ENCODE results near the gene ASTN2.

The ASTN2 gene

GRCh38 chr9:117414906-117415331 is at the start of gene ASTN2:
Gene ASTN2 (minus strand): TSS chr9:117415057. CDS start chr9:117414938, 119 bp downstream.
- Histone ChIP-seq H3K9ac (ENCODE audit: low read length) (no peak within 1 kb of the TSS), H2AFZ (ENCODE audit: low read length) (peak within 1 kb of the TSS; percentile 35; the same call in 1 of the 2 replicates)

GRCh38 chr9:117462861-117463260 is 48.0 kb upstream of the ASTN2 start:
- Histone ChIP-seq H3K9me3 (replicated peaks; ENCODE audit: insufficient read depth, low read length) (no peaks in the 10 kb centered on the region), H3K79me2 (ENCODE audit: low read length) (no peaks in the 10 kb centered on the region), H3K4me1 (ENCODE audit: low read length) (no peaks in the 10 kb centered on the region), H3K4me2 (ENCODE audit: low read depth, low read length) (no peak overlapping the region), H3K4me3 (ENCODE audit: low read length) (no peak overlapping the region), H3K36me3 (replicated peaks; ENCODE audit: insufficient read depth, low read length) (no peaks in the 10 kb centered on the region), H3K27me3 (replicated peaks; ENCODE audit: insufficient read depth, low read length) (no peaks in the 10 kb centered on the region), H3K9ac (ENCODE audit: low read length) (no peak overlapping the region), H4K20me1 (ENCODE audit: insufficient read depth, low read length) (no peaks in the 10 kb centered on the region), H3K9me2 (replicated peaks; ENCODE audit: insufficient read depth, low read length) (no peaks in the 10 kb centered on the region), H2AFZ (ENCODE audit: low read length) (no peak overlapping the region), H3F3A (ENCODE audit: insufficient read depth, low read length) (no peaks in the 10 kb centered on the region), H3K27ac (ENCODE audit: low read length) (no peak overlapping the region)
- no peak for TF ChIP-seq EZH2 (optimal IDR thresholded peaks at IDR 0.05; ENCODE audit: low read depth, low read length)
- no peak for TF ChIP-seq CTCF (IDR thresholded peaks at IDR 0.05; ENCODE audit: low read length)
- no peak for TF ChIP-seq EZH2phosphoT487 (IDR thresholded peaks at IDR 0.05; ENCODE audit: low read length)
- no peak for DNase-seq

More at GRCh38 chr9:117414906-117415331, at the start of gene ASTN2:
- DNase-seq, result peak; percentile 12
- Histone ChIP-seq H3F3A (ENCODE audit: insufficient read depth, low read length) (no peaks in the 10 kb centered on the region), H3K4me3 (ENCODE audit: low read length) (peak within 1 kb of the TSS; percentile 41), H3K4me2 (ENCODE audit: low read depth, low read length) (peak within 1 kb of the TSS; percentile 68), H3K36me3 (replicated peaks; ENCODE audit: insufficient read depth, low read length) (no peaks in the 10 kb centered on the region), H3K27me3 (replicated peaks; ENCODE audit: insufficient read depth, low read length) (peaks cover 12% of the 10 kb centered on the region), H3K9me3 (replicated peaks; ENCODE audit: insufficient read depth, low read length) (no peaks in the 10 kb centered on the region), H3K79me2 (ENCODE audit: low read length) (no peaks in the 10 kb centered on the region), H3K9me2 (replicated peaks; ENCODE audit: insufficient read depth, low read length) (no peaks in the 10 kb centered on the region), H3K4me1 (ENCODE audit: low read length) (no peaks in the 10 kb centered on the region), H4K20me1 (ENCODE audit: insufficient read depth, low read length) (no peaks in the 10 kb centered on the region), H3K27ac (ENCODE audit: low read length) (no peak within 1 kb of the TSS)
- TF ChIP-seq CTCF (IDR thresholded peaks at IDR 0.05; ENCODE audit: low read length), result no peak
- no peak for TF ChIP-seq EZH2 (optimal IDR thresholded peaks at IDR 0.05; ENCODE audit: low read depth, low read length)
- no peak for TF ChIP-seq EZH2phosphoT487 (IDR thresholded peaks at IDR 0.05; ENCODE audit: low read length)

- no peak overlapping the region for H3K9ac ChIP-seq (ENCODE audit: low read length)
- no peaks in the 10 kb centered on the region for H3F3A ChIP-seq (ENCODE audit: insufficient read depth, low read length)
- H3K4me3 ChIP-seq (ENCODE audit: low read length), result no peak overlapping the region
- no peaks in the 10 kb centered on the region for H4K20me1 ChIP-seq (ENCODE audit: insufficient read depth, low read length)
- TF ChIP-seq EZH2phosphoT487 (IDR thresholded peaks at IDR 0.05; ENCODE audit: low read length), result no peak
- no peak for TF ChIP-seq EZH2 (optimal IDR thresholded peaks at IDR 0.05; ENCODE audit: low read depth, low read length)
- no peak for TF ChIP-seq CTCF (IDR thresholded peaks at IDR 0.05; ENCODE audit: low read length)
- H3K9me2 ChIP-seq (replicated peaks; ENCODE audit: insufficient read depth, low read length), result no peaks in the 10 kb centered on the region
- H2AFZ ChIP-seq (ENCODE audit: low read length), result no peak overlapping the region
- no peaks in the 10 kb centered on the region for H3K27me3 ChIP-seq (replicated peaks; ENCODE audit: insufficient read depth, low read length)
- H3K36me3 ChIP-seq (replicated peaks; ENCODE audit: insufficient read depth, low read length), result no peaks in the 10 kb centered on the region
- no peak overlapping the region for H3K4me2 ChIP-seq (ENCODE audit: low read depth, low read length)
- H3K9me3 ChIP-seq (replicated peaks; ENCODE audit: insufficient read depth, low read length), result no peaks in the 10 kb centered on the region
- no peaks in the 10 kb centered on the region for H3K4me1 ChIP-seq (ENCODE audit: low read length)
- no peak for DNase-seq
- H3K27ac ChIP-seq (ENCODE audit: low read length), result no peak overlapping the region
- no peaks in the 10 kb centered on the region for H3K79me2 ChIP-seq (ENCODE audit: low read length)
These were observed 46.5 kb upstream of the ASTN2 start for GRCh38 chr9:117461386-117461785.

Data from MM.1S (cell line).